GM12878 (cell line): ENCODE results near the gene STARD3. TPM values are rescaled to one million over a fixed set of nuclear protein-coding genes. Genes with fewer than 3 reads are reported as not detected.

Source experiments
- ATAC-seq: fragments of 200-7000 bp; cut with Tn5 transposase; 3 replicates; pipeline ENCODE4 v1.9.1; 2020; ENCODE audit warnings: mild to moderate bottlenecking, moderate library complexity
- BruUV-seq: library from RNA; stranded (reverse); fragments of 400-500 nt; replicated peaks from 2 replicates; lab custom pipeline; 2021; lab: Mats Ljungman, UMichigan
- CTCF ChIA-PET: fragments of 300-600 bp; sonication (Branson Sonifier 250); formaldehyde crosslinking; extraction: SDS; loops from one replicate; lab custom pipeline; 2021; ENCODE audit warnings: inconsistent platforms; lab: Yijun Ruan, JAX
- POLR2A ChIA-PET: fragments of 350-600 bp; formaldehyde crosslinking; extraction: SDS; loops from one replicate; lab custom pipeline; 2021; ENCODE audit warnings: inconsistent platforms; lab: Charles Lee
- RAD21 ChIA-PET: fragments of 300-600 bp; sonication (Branson Sonifier 250); formaldehyde crosslinking; loops from one replicate; lab custom pipeline; 2023; ENCODE audit warnings: antibody characterized with exemption; ENCODE audit not compliant: unreplicated experiment; lab: Charles Lee
- SMC1A ChIA-PET: fragments of 300-600 bp; sonication (Branson Sonifier 250); formaldehyde crosslinking; loops from one replicate; lab custom pipeline; 2023; ENCODE audit not compliant: unreplicated experiment, uncharacterized antibody; lab: Charles Lee
- DNase-seq: peaks from one replicate; pipeline ENCODE4 v3.0.0-alpha.2; 2011; ENCODE audit warnings: low read depth, low spot score
- FAIRE-seq: peaks from 3 replicates; lab custom pipeline; 2011; peaks lifted over from hg19 to GRCh38; lab: Jason Lieb, UNC
- H2AFZ ChIP-seq: 2 replicates; pipeline ENCODE4 v1.6.0; 2011; ENCODE audit warnings: low read depth, low read length, control low read depth; ENCODE audit not compliant: control insufficient read depth
- H3K27ac ChIP-seq: 2 replicates; pipeline ENCODE4 v1.5.1; 2011; ENCODE audit warnings: control low read depth; ENCODE audit not compliant: control insufficient read depth, insufficient read depth
- H3K27me3 ChIP-seq, 2 experiments: replicated peaks in 1 of 2; 2 replicates each; pipeline versions ENCODE4 v1.6.0 to v1.6.1; 2011; ENCODE audit warnings: low read length in 1 of 2; ENCODE audit not compliant: control insufficient read depth in 2 of 2, insufficient read depth in 2 of 2
- H3K36me3 ChIP-seq, 2 experiments: 2 replicates each; pipeline ENCODE4 v1.5.1; 2011; ENCODE audit warnings: low read length in 1 of 2; ENCODE audit not compliant: control insufficient read depth in 2 of 2, insufficient read depth in 2 of 2
- H3K4me1 ChIP-seq: 2 replicates; pipeline ENCODE4 v1.6.1; 2011; ENCODE audit warnings: mild to moderate bottlenecking, low read length, moderate library complexity, mixed read lengths; ENCODE audit not compliant: control insufficient read depth, insufficient read depth
- H3K4me2 ChIP-seq: 2 replicates; pipeline ENCODE4 v1.6.0; 2011; ENCODE audit warnings: control low read depth; ENCODE audit not compliant: control insufficient read depth, insufficient read depth
- H3K4me3 ChIP-seq: fragments of 200-600 bp; sonication (generic); 2 replicates; pipeline ENCODE4 v1.5.1; 2016
- H3K79me2 ChIP-seq: 2 replicates; pipeline ENCODE4 v1.6.0; 2011; ENCODE audit warnings: low read length; ENCODE audit not compliant: control insufficient read depth, insufficient read depth
- H3K9ac ChIP-seq: 2 replicates; pipeline ENCODE4 v1.8.0; 2011; ENCODE audit warnings: low read length, control low read depth, mixed read lengths; ENCODE audit not compliant: control insufficient read depth, insufficient read depth
- H3K9me3 ChIP-seq: replicated peaks from 3 replicates; pipeline ENCODE4 v1.5.1; 2011; ENCODE audit warnings: mild to moderate bottlenecking, low read length; ENCODE audit not compliant: control insufficient read depth, insufficient read depth
- H4K20me1 ChIP-seq: 2 replicates; pipeline ENCODE4 v1.6.0; 2011; ENCODE audit not compliant: control insufficient read depth, insufficient read depth
- MAX ChIP-seq: IDR thresholded peaks from 2 replicates; pipeline ENCODE4 v1.6.1; 2012; ENCODE audit warnings: low read depth, low read length, improper control_type of control experiment
- MTA2 ChIP-seq: fragments of 450-650 bp; IDR thresholded peaks from 2 replicates; pipeline ENCODE4 v1.6.1; 2016; ENCODE audit warnings: low read depth, mild to moderate bottlenecking, moderate library complexity
- NR2C1 ChIP-seq: fragments of 450-650 bp; IDR thresholded peaks from 2 replicates; pipeline ENCODE4 v1.6.1; 2017; ENCODE audit warnings: antibody characterized with exemption, mild to moderate bottlenecking, moderate library complexity
- NR2C2 ChIP-seq: IDR thresholded peaks from 2 replicates; pipeline ENCODE4 v1.6.1; 2011; ENCODE audit warnings: borderline replicate concordance, low read depth; ENCODE audit not compliant: control insufficient read depth, insufficient read length
- NR2F1 ChIP-seq: fragments of 450-650 bp; conservative IDR thresholded peaks from 2 replicates; pipeline ENCODE4 v1.6.1; 2017; ENCODE audit warnings: mild to moderate bottlenecking
- RUNX3 ChIP-seq: IDR thresholded peaks from 2 replicates; pipeline ENCODE4 v1.6.1; 2012; ENCODE audit warnings: low read length, inconsistent platforms
- TAF1 ChIP-seq: IDR thresholded peaks from 2 replicates; pipeline ENCODE4 v1.6.1; 2011; ENCODE audit warnings: mild to moderate bottlenecking, low read depth, low read length, borderline replicate concordance
- YBX1 ChIP-seq: fragments of 450-650 bp; IDR thresholded peaks from 2 replicates; pipeline ENCODE4 v1.6.1; 2016; ENCODE audit warnings: antibody characterized with exemption
- WGBS: methylation state at CpG from one replicate; pipeline ENCODE4 v1.1.6; 2016; ENCODE audit warnings: low lambda C conversion rate; ENCODE audit not compliant: insufficient replicate concordance, insufficient coverage; ENCODE audit errors: missing lambda C conversion rate; 5-methylcytosine and 5-hydroxymethylcytosine counted together
- in situ Hi-C: fragments of 300-500 bp; cut with MboI; formaldehyde crosslinking; loops from 9 replicates; pipeline ENCODE4 v1.14.3; 2018; ENCODE audit warnings: mixed read lengths
- intact Hi-C: fragments of 100-400 bp; cut with micrococcal nuclease; formaldehyde crosslinking; loops from one replicate; pipeline ENCODE4 v1.14.2; 2022; ENCODE audit not compliant: unreplicated experiment
- polyA plus RNA-seq, 11 experiments: library from polyadenylated mRNA; depleted of rRNA in 4 of 11; unstranded in 6 of 11; stranded (reverse) in 5 of 11; fragments of >200 nt; fragmentation: Nextera tagmentation in 4 of 11; fragmentation: Illumina TruSeq in 1 of 11; extraction: Ambion mirVana in 4 of 11; extraction: Trizol in 1 of 11; gene quantifications; 1 replicate in 1 of 11; 2 replicates in 10 of 11; pipeline versions ENCODE4 v1.2.1 to v1.2.3, GENCODE V29; 2011 to 2016; ENCODE audit warnings: inconsistent platforms in 2 of 11, missing spikeins in 2 of 11, low read depth in 1 of 11
- total RNA-seq, 4 experiments: library from RNA; depleted of rRNA in 3 of 4; stranded (reverse); fragments of >200 nt in 3 of 4; fragmentation: Illumina TruSeq in 1 of 4; extraction: Trizol in 1 of 4; gene quantifications; 2 replicates each; pipeline versions ENCODE4 v1.2.1 to v1.2.3, GENCODE V29; 2013 to 2021

Gene STARD3
- total and polyA plus RNA-seq, 10 of the 15 experiments (the other 5 are each of a cell fraction or from before 2014, with no cell fraction given), result 0.08 to 62.7 (median 27.5) TPM

DNA sequence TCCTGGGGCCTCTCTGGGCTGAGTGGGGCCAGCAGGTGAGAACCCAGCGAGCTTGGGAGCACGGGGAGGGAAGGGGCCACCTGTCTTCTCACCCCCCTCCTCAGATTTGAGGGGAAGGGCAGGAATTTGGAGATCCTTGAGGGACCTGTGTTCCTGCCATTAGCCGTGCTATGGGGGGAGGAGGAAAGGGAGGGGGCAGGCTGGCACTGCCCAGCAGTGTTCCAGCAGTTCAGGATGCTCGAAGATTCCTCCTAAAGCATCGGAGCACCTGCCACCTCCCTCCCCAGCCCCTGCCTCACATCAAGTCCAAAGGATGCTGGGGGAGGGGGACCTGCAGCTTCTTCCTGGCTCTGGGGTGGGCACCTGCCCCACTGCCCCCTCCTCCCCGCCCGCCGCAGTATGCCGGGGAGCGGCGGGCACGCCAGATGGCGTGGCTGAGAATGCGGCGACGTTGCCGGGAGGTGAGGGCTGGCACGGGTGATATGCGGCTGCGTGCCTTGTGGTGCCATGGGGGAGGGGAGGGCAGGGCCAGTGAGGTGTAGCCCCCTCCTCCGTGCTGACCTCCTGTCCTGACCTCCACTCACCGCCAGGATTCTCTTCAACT, 24.6 kb upstream of the STARD3 start:
- 69% methylated on average over 20 of the region's 22 CpGs for WGBS
- no peak overlapping the region for H3K9ac ChIP-seq
- peaks cover 0 to 10% of the 10 kb centered on the region in 2 experiments; a peak in 3 of 4 replicates for H3K27me3 ChIP-seq
- H3K4me3 ChIP-seq, result no peak overlapping the region
- H3K79me2 ChIP-seq, result no peaks in the 10 kb centered on the region
- ATAC-seq (no peak), DNase-seq (no peak)
- ChIA-PET POLR2A (no interaction called here), CTCF (interaction anchor here (1.1 to 1.5 kb wide), 3 partner anchors 9 to 65 kb away, joined by 3 to 9 read pairs (median 4); no protein-coding TSS in a partner anchor), SMC1A (interaction anchor here (1.2 kb wide), 1 partner anchor 9 kb away, joined by 5 read pairs; no protein-coding TSS in a partner anchor)
- no peaks in the 10 kb centered on the region for H3K36me3 ChIP-seq
- no peaks in the 10 kb centered on the region for H3K9me3 ChIP-seq
- H3K4me1 ChIP-seq, result no peaks in the 10 kb centered on the region; the same call in 1 of the 2 replicates
- no peak for TF ChIP-seq TAF1
- TF ChIP-seq YBX1, result no peak
- TF ChIP-seq MAX, result no peak
- TF ChIP-seq, all 136 proteins: peak for 0
- RAD21 ChIA-PET, result no interaction called here
- intact Hi-C loops (no loop called here), in situ Hi-C loops (no loop called here)
- no peak overlapping the region for H3K27ac ChIP-seq
- no peak for FAIRE-seq
- H4K20me1 ChIP-seq, result no peaks in the 10 kb centered on the region
- no TSS peak for BruUV-seq
- H2AFZ ChIP-seq, result no peak overlapping the region
- H3K4me2 ChIP-seq, result no peak overlapping the region

- in situ Hi-C loops, result no loop called here
- ChIA-PET RAD21 (no interaction called here), CTCF (interaction anchor here (1.4 kb wide), 1 partner anchor 11 kb away, joined by 9 read pairs; no protein-coding TSS in a partner anchor), POLR2A (no interaction called here), SMC1A (interaction anchor here (1.2 kb wide), 1 partner anchor 8 kb away, joined by 5 read pairs; no protein-coding TSS in a partner anchor)
- H3K4me2 ChIP-seq, result no peak overlapping the region
- WGBS, result 41% methylated on average over 7 of the region's 7 CpGs
- no peak overlapping the region for H3K27ac ChIP-seq
- DNase-seq, result no peak
- no peak overlapping the region for H3K4me3 ChIP-seq
- no peaks in the 10 kb centered on the region for H3K9me3 ChIP-seq
- H4K20me1 ChIP-seq, result no peaks in the 10 kb centered on the region
- no peak for ATAC-seq
- no peaks in the 10 kb centered on the region for H3K36me3 ChIP-seq
- H3K27me3 ChIP-seq, result peaks cover 0 to 10% of the 10 kb centered on the region in 2 experiments; a peak in 3 of 4 replicates
- BruUV-seq, result no TSS peak
- H3K79me2 ChIP-seq, result no peaks in the 10 kb centered on the region
- no peak overlapping the region for H2AFZ ChIP-seq
- peak; percentile 68 for TF ChIP-seq NR2C2
- no peak for TF ChIP-seq RUNX3
- no peak for TF ChIP-seq MTA2
- TF ChIP-seq NR2F1, result peak; percentile 47; the same call in 1 of the 2 replicates
- TF ChIP-seq NR2C1, result peak; percentile 84
- H3K4me1 ChIP-seq, result no peaks in the 10 kb centered on the region; the same call in 1 of the 2 replicates
- intact Hi-C loops, result no loop called here
- no peak overlapping the region for H3K9ac ChIP-seq
- no peak for FAIRE-seq
These were observed 23.9 kb upstream of the STARD3 start for GRCh38 chr17:39612935-39613464.
